Sigmoid colon (tissue), 4 donors: Measurements from ENCODE around the gene PRDM5.

Source experiments
- EP300 ChIP-seq, 4 donors: sonication (generic); formaldehyde crosslinking; IDR thresholded peaks; one replicate each; pipeline ENCODE4 v1.6.1; 2017; ENCODE audit warnings: antibody characterized with exemption in 4 of 4
- POLR2A ChIP-seq, 2 donors: fragments of 450-650 bp; IDR thresholded peaks; one replicate each; pipeline ENCODE4 v1.6.1; 2016; ENCODE audit warnings: antibody characterized with exemption in 2 of 2, mild to moderate bottlenecking in 2 of 2, moderate library complexity in 2 of 2

GRCh38 chr4:120680647-120681228 is 241.8 kb downstream of the PRDM5 start:
- TF ChIP-seq EP300 (IDR thresholded peaks at IDR 0.05) (no peak), POLR2A (IDR thresholded peaks at IDR 0.05) (no peak)
